Right lobe of liver (tissue), 4 donors: ENCODE results near the gene EIF4E1B.

Source experiments
- POLR2A ChIP-seq: fragments of 450-650 bp; IDR thresholded peaks from one replicate; pipeline ENCODE4 v1.6.1; 2017; ENCODE audit warnings: antibody characterized with exemption, mild to moderate bottlenecking
- TF ChIP-seq, protein P1 (sequence below), 4 donors: fragments of 200-600 bp in 3 of 4; fragments of 450-650 bp in 1 of 4; IDR thresholded peaks; one replicate each; pipeline versions ENCODE4 v1.5.1 to v1.8.0; 2016 to 2022; ENCODE audit warnings: antibody characterized with exemption in 4 of 4, mild to moderate bottlenecking in 2 of 4
- donor health status: DM: no; HTN: no; CAD: no.
- donor health status: DM: no; HTN: no; CAD: no.
- donor health status: DM: no; HTN: yes; CAD: no.

DNA sequence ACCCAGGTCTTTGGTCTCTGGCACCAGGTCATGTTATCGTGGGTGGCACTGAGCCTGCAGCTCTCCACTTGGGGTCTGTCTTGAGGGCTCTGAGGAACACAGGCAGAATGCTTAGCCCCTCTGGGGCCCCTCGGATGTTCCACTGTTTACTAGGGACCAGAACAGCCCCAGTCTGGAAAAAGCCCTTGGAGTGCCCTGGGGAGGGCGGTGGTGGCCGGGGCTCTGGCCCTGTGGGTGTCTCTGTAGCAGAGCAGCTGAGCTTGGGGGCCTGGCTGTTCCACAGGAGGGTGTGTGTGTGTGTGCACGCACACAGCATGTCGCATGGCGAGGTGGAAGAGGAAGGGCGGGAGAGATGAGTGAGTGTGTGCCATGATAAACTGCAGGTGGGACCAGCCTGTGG lies 35.9 kb upstream of the EIF4E1B start:
- TF ChIP-seq, protein P1, sequence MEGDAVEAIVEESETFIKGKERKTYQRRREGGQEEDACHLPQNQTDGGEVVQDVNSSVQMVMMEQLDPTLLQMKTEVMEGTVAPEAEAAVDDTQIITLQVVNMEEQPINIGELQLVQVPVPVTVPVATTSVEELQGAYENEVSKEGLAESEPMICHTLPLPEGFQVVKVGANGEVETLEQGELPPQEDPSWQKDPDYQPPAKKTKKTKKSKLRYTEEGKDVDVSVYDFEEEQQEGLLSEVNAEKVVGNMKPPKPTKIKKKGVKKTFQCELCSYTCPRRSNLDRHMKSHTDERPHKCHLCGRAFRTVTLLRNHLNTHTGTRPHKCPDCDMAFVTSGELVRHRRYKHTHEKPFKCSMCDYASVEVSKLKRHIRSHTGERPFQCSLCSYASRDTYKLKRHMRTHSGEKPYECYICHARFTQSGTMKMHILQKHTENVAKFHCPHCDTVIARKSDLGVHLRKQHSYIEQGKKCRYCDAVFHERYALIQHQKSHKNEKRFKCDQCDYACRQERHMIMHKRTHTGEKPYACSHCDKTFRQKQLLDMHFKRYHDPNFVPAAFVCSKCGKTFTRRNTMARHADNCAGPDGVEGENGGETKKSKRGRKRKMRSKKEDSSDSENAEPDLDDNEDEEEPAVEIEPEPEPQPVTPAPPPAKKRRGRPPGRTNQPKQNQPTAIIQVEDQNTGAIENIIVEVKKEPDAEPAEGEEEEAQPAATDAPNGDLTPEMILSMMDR (IDR thresholded peaks at IDR 0.05), result no peak
- TF ChIP-seq POLR2A, result no peak
